Neural crest cell (in vitro differentiated cells): ENCODE results near the gene RPA3. TPM values are rescaled to one million over a fixed set of nuclear protein-coding genes. Genes with fewer than 3 reads are reported as not detected.

ENCODE experiments used
- DNase-seq: peaks from one replicate; pipeline ENCODE4 v3.0.0; 2021; ENCODE audit warnings: low read depth, mixed read lengths, low spot score
- H3K27ac Mint-ChIP-seq: one replicate; pipeline ENCODE4 v1.8.0; 2021; ENCODE audit warnings: mild to moderate bottlenecking, mixed read lengths; ENCODE audit not compliant: unreplicated experiment
- H3K27me3 Mint-ChIP-seq: 2 replicates; pipeline ENCODE4 v1.8.0; 2021; ENCODE audit warnings: low read depth, mild to moderate bottlenecking, mixed read lengths
- H3K36me3 Mint-ChIP-seq: 2 replicates; pipeline ENCODE4 v1.8.0; 2021; ENCODE audit warnings: low read depth, mild to moderate bottlenecking, mixed read lengths
- H3K4me1 Mint-ChIP-seq: 2 replicates; pipeline ENCODE4 v1.8.0; 2021; ENCODE audit warnings: mixed read lengths
- H3K4me3 Mint-ChIP-seq: one replicate; pipeline ENCODE4 v1.8.0; 2021; ENCODE audit warnings: mild to moderate bottlenecking, mixed read lengths
- H3K9me3 Mint-ChIP-seq: 2 replicates; pipeline ENCODE4 v1.8.0; 2021; ENCODE audit warnings: mixed read lengths
- CTCF ChIP-seq: fragments of 200-600 bp; sonication (generic); conservative IDR thresholded peaks from 2 replicates; pipeline ENCODE4 v1.5.0; 2021; ENCODE audit warnings: antibody characterized with exemption, mild to moderate bottlenecking
- total RNA-seq: library from RNA; stranded (reverse); gene quantifications from 2 replicates; pipeline ENCODE4 v1.2.1, GENCODE V29; 2021

The RPA3 gene
- total RNA-seq, 1 donor from 2014 or later: 78.8 TPM

- no peaks in the 10 kb centered on the region for H3K9me3 Mint-ChIP-seq
- no peak overlapping the region for H3K27ac Mint-ChIP-seq
- H3K4me1 Mint-ChIP-seq: no peaks in the 10 kb centered on the region
- no peak for DNase-seq
- TF ChIP-seq CTCF: no peak
- H3K27me3 Mint-ChIP-seq: no peaks in the 10 kb centered on the region
- H3K36me3 Mint-ChIP-seq: no peaks in the 10 kb centered on the region
- no peak overlapping the region for H3K4me3 Mint-ChIP-seq
Observed at GRCh38 chr7:7746458-7746857, 28.1 kb upstream of the RPA3 start.

DNA sequence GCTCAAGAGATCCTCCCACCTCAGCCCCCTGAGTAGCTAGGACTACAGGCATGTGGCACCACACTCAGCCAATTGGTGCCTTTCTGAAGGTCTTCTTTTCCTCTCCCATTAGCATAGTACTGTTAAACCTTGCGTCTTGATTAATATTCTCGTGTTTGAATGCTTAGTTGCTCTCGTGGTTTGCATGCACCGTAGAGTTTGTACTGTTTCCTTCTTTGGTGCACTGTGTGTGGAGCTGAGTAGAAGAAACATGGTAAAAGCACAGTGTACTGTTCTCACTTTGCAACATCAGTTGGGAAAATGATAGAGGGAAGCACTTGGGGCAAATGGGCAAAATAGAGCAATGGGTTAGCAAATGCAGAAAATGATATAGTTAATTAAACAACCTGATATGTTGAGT, 27.6 kb upstream of the RPA3 start:
- Mint-ChIP-seq H3K36me3 (no peaks in the 10 kb centered on the region), H3K4me1 (no peaks in the 10 kb centered on the region), H3K4me3 (no peak overlapping the region), H3K27me3 (no peaks in the 10 kb centered on the region), H3K9me3 (no peaks in the 10 kb centered on the region), H3K27ac (no peak overlapping the region)
- no peak for TF ChIP-seq CTCF
- no peak for DNase-seq

DNA sequence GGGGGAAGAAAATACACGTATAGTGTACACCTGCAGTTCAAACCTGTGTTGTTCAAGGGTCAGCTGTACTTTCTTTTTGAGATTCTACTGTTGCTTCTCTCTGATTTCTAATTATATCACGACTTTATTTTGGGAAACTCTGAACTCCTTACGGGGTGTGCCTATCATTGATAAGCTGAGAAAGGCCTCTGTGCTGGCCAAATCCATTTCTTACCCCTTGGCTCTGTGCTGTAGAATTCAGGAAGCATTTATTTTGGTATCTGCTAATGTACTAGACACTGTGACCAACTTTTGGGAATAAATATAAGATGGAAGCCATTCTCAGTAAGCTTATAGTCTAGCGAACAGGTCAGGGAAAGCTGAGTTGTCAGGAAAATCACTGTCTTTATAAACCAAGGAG, 26.9 kb upstream of the RPA3 start:
- Mint-ChIP-seq H3K9me3 (no peaks in the 10 kb centered on the region), H3K4me3 (no peak overlapping the region), H3K4me1 (no peaks in the 10 kb centered on the region), H3K27ac (no peak overlapping the region), H3K27me3 (no peaks in the 10 kb centered on the region), H3K36me3 (no peaks in the 10 kb centered on the region)
- no peak for TF ChIP-seq CTCF
- no peak for DNase-seq

DNA sequence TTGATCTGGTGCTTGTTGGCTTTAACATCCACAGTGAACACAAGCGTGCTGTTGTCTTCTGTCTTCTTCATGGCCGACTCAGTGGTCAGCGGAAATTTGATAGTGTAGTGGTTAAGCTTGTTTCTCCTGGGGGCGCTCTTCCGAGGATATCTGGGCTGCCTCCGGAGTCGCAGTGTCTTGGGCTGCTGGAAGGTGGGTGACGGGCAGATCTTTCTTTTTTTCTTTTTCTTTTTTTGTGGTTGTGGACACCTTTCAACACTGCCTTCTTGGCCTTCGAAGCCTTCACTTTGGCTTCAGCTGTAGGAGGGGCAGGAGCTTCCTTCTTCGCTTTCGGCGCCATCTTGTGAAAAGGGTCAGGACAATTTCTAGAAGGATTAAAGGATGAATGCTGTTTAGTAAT, 23.8 kb upstream of the RPA3 start:
- H3K27ac Mint-ChIP-seq: peak overlapping the region; percentile 2

DNA sequence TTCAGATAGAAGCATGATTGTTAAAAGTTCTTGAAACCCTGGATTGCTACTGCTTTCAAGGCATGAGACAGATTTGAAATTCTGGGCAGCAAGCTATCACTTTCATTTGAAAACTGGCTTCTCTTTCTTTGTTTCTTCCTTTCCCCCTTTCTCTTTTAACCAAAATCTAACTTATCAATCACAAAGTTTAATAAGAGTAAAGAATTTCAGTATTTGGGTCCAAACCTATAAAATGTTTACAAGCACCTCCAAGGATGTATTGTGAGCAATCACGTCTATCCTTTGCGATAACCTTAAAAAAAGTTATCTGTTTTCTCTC, 21.6 kb upstream of the RPA3 start:
- Mint-ChIP-seq H3K4me3 (no peak overlapping the region), H3K36me3 (no peaks in the 10 kb centered on the region), H3K27ac (no peak overlapping the region), H3K4me1 (peaks cover 28% of the 10 kb centered on the region), H3K27me3 (no peaks in the 10 kb centered on the region), H3K9me3 (no peaks in the 10 kb centered on the region)
- TF ChIP-seq CTCF: no peak
- no peak for DNase-seq

More for the DNA sequence above, 23.8 kb upstream of the RPA3 start:
- Mint-ChIP-seq H3K27me3 (no peaks in the 10 kb centered on the region), H3K4me3 (no peak overlapping the region), H3K9me3 (no peaks in the 10 kb centered on the region), H3K36me3 (no peaks in the 10 kb centered on the region), H3K4me1 (peaks cover 19% of the 10 kb centered on the region)
- no peak for TF ChIP-seq CTCF
- no peak for DNase-seq
